ENCODE data around the gene MGAT4A.

The MGAT4A gene

GRCh38 chr2:98656800-98657199 lies 74.1 kb downstream of the MGAT4A start:
- Histone ChIP-seq H3K4me1 (ENCODE audit: control insufficient read depth, insufficient read depth, low read length, unreplicated experiment) (no peaks in the 10 kb centered on the region), H3K27me3 (ENCODE audit: insufficient read depth, low read length) (no peaks in the 10 kb centered on the region), H2AFZ (ENCODE audit: low read length, unreplicated experiment) (no peak overlapping the region), H3K79me2 (ENCODE audit: control insufficient read depth, insufficient read depth, low read length, unreplicated experiment) (no peaks in the 10 kb centered on the region), H3K27ac (ENCODE audit: low read depth, low read length) (no peak overlapping the region), H3K36me3 (ENCODE audit: insufficient read depth, low read length) (no peaks in the 10 kb centered on the region), H3K4me3 (ENCODE audit: low read depth, low read length) (no peak overlapping the region)

DNA sequence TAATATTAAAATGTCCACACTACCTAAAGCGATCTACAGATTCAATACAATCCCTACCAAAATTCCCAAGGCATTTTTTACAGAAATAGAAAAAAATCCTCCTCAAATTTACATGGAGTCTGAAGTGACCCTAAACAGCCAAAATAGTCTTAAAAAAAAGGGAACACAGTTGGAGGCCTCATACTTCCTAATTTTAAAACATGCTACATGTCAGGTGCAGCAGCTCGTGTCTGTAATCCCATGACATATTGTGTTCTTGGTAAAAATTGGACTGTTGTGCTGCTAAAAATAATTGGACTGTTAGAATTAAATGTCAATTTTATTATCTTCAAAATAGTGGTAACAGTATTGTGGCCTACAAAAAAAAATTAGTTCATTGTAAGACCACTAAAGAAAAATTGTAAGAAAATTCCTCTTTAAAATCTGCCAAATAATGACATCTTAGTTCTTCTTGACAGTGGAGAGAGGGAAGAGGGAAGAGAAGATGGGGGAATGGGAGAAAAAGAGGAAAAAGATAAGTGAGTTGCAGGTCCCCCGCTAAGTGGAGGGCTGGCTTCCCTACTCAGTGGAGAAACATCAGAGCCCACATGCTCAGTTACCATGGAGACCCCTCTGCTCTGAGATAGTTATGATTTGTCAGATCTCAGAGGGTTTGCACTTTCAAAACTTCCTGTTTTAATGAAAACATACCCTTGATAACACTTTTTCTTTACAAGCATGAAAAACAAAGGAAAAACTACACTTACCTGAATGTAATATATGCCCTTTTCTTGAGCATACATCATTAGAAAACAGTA lies 76.0 kb downstream of the MGAT4A start:
- no peaks in the 10 kb centered on the region for H3K36me3 ChIP-seq (ENCODE audit: insufficient read depth, low read length)
- H3K79me2 ChIP-seq (ENCODE audit: control insufficient read depth, insufficient read depth, low read length, unreplicated experiment): no peaks in the 10 kb centered on the region
- H3K27ac ChIP-seq (ENCODE audit: low read depth, low read length): no peak overlapping the region
- H2AFZ ChIP-seq (ENCODE audit: low read length, unreplicated experiment): no peak overlapping the region
- no peaks in the 10 kb centered on the region for H3K4me1 ChIP-seq (ENCODE audit: control insufficient read depth, insufficient read depth, low read length, unreplicated experiment)
- no peaks in the 10 kb centered on the region for H3K27me3 ChIP-seq (ENCODE audit: insufficient read depth, low read length)
- H3K4me3 ChIP-seq (ENCODE audit: low read depth, low read length): no peak overlapping the region

GRCh38 chr2:98650998-98651397 lies 79.9 kb downstream of the MGAT4A start:
- peaks cover 3% of the 10 kb centered on the region for H3K4me1 ChIP-seq (ENCODE audit: control insufficient read depth, insufficient read depth, low read length, unreplicated experiment)
- H3K79me2 ChIP-seq (ENCODE audit: control insufficient read depth, insufficient read depth, low read length, unreplicated experiment): no peaks in the 10 kb centered on the region
- H3K27ac ChIP-seq (ENCODE audit: low read depth, low read length): no peak overlapping the region
- no peaks in the 10 kb centered on the region for H3K27me3 ChIP-seq (ENCODE audit: insufficient read depth, low read length)
- H3K4me3 ChIP-seq (ENCODE audit: low read depth, low read length): no peak overlapping the region
- H2AFZ ChIP-seq (ENCODE audit: low read length, unreplicated experiment): no peak overlapping the region
- H3K36me3 ChIP-seq (ENCODE audit: insufficient read depth, low read length): no peaks in the 10 kb centered on the region

- Histone ChIP-seq H2AFZ (ENCODE audit: low read length, unreplicated experiment) (no peak overlapping the region), H3K27me3 (ENCODE audit: insufficient read depth, low read length) (no peaks in the 10 kb centered on the region), H3K27ac (ENCODE audit: low read depth, low read length) (no peak overlapping the region), H3K36me3 (ENCODE audit: insufficient read depth, low read length) (no peaks in the 10 kb centered on the region), H3K79me2 (ENCODE audit: control insufficient read depth, insufficient read depth, low read length, unreplicated experiment) (no peaks in the 10 kb centered on the region), H3K4me3 (ENCODE audit: low read depth, low read length) (no peak overlapping the region), H3K4me1 (ENCODE audit: control insufficient read depth, insufficient read depth, low read length, unreplicated experiment) (peaks cover 3% of the 10 kb centered on the region)
Measured at GRCh38 chr2:98649992-98650375, 80.9 kb downstream of the MGAT4A start.

GRCh38 chr2:98649135-98649991 lies 81.6 kb downstream of the MGAT4A start:
- no peak overlapping the region for H2AFZ ChIP-seq (ENCODE audit: low read length, unreplicated experiment)
- H3K36me3 ChIP-seq (ENCODE audit: insufficient read depth, low read length): no peaks in the 10 kb centered on the region
- no peaks in the 10 kb centered on the region for H3K79me2 ChIP-seq (ENCODE audit: control insufficient read depth, insufficient read depth, low read length, unreplicated experiment)
- no peaks in the 10 kb centered on the region for H3K27me3 ChIP-seq (ENCODE audit: insufficient read depth, low read length)
- H3K27ac ChIP-seq (ENCODE audit: low read depth, low read length): no peak overlapping the region
- no peak overlapping the region for H3K4me3 ChIP-seq (ENCODE audit: low read depth, low read length)
- H3K4me1 ChIP-seq (ENCODE audit: control insufficient read depth, insufficient read depth, low read length, unreplicated experiment): peaks cover 3% of the 10 kb centered on the region

GRCh38 chr2:98648451-98648850 lies 82.5 kb downstream of the MGAT4A start:
- no peak overlapping the region for H3K27ac ChIP-seq (ENCODE audit: low read depth, low read length)
- H2AFZ ChIP-seq (ENCODE audit: low read length, unreplicated experiment): no peak overlapping the region
- H3K4me3 ChIP-seq (ENCODE audit: low read depth, low read length): no peak overlapping the region
- H3K36me3 ChIP-seq (ENCODE audit: insufficient read depth, low read length): no peaks in the 10 kb centered on the region
- no peaks in the 10 kb centered on the region for H3K27me3 ChIP-seq (ENCODE audit: insufficient read depth, low read length)
- no peaks in the 10 kb centered on the region for H3K79me2 ChIP-seq (ENCODE audit: control insufficient read depth, insufficient read depth, low read length, unreplicated experiment)
- peaks cover 3% of the 10 kb centered on the region for H3K4me1 ChIP-seq (ENCODE audit: control insufficient read depth, insufficient read depth, low read length, unreplicated experiment)

- Histone ChIP-seq H3K27ac (ENCODE audit: low read depth, low read length) (no peak overlapping the region), H3K79me2 (ENCODE audit: control insufficient read depth, insufficient read depth, low read length, unreplicated experiment) (no peaks in the 10 kb centered on the region), H3K27me3 (ENCODE audit: insufficient read depth, low read length) (no peaks in the 10 kb centered on the region), H2AFZ (ENCODE audit: low read length, unreplicated experiment) (no peak overlapping the region), H3K4me3 (ENCODE audit: low read depth, low read length) (no peak overlapping the region), H3K4me1 (ENCODE audit: control insufficient read depth, insufficient read depth, low read length, unreplicated experiment) (peaks cover 3% of the 10 kb centered on the region), H3K36me3 (ENCODE audit: insufficient read depth, low read length) (no peaks in the 10 kb centered on the region)
Measured at GRCh38 chr2:98647636-98648035, 83.3 kb downstream of the MGAT4A start.

- Histone ChIP-seq H3K4me1 (ENCODE audit: control insufficient read depth, insufficient read depth, low read length, unreplicated experiment) (peaks cover 3% of the 10 kb centered on the region), H3K27ac (ENCODE audit: low read depth, low read length) (no peak overlapping the region), H3K4me3 (ENCODE audit: low read depth, low read length) (no peak overlapping the region), H3K79me2 (ENCODE audit: control insufficient read depth, insufficient read depth, low read length, unreplicated experiment) (no peaks in the 10 kb centered on the region), H2AFZ (ENCODE audit: low read length, unreplicated experiment) (no peak overlapping the region), H3K36me3 (ENCODE audit: insufficient read depth, low read length) (no peaks in the 10 kb centered on the region), H3K27me3 (ENCODE audit: insufficient read depth, low read length) (no peaks in the 10 kb centered on the region)
Measured at GRCh38 chr2:98643496-98644100, 87.3 kb downstream of the MGAT4A start.

DNA sequence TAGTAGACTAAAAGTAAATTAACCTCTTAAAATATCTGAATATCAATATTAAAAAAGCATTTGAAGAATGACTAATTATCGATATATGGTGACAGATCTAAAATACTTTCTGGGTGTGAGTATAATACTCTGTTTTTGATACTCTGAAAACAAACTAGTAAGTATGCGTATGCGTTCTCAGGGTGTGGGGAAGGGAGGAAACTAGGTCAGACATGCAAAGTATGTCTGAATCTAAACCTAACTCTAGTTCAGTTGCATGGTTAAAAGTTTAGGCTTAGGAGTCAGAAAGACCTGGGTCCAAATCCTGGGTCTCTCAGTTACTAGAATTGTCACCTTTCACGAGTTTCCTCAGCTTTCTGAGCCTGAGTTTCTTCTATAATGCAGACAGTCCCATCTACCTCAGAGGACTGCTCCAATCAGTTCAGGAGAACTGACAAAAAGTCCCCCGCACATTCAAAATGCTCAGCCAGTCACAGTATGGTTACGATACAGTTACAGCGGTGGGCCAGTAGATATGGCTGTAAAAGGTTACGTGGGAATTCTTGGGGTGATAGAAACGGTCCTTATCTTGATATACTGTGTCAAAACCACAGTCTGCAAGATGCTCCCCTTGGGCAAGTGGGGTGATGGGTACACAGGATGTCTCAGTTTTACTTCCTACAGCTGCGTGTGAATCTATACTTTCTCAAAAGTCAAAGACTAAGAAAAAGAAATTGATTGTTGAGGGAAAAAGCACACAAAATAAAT lies 93.4 kb downstream of the MGAT4A start:
- Histone ChIP-seq H2AFZ (ENCODE audit: low read length, unreplicated experiment) (no peak overlapping the region), H3K27ac (ENCODE audit: low read depth, low read length) (no peak overlapping the region), H3K27me3 (ENCODE audit: insufficient read depth, low read length) (no peaks in the 10 kb centered on the region), H3K36me3 (ENCODE audit: insufficient read depth, low read length) (no peaks in the 10 kb centered on the region), H3K4me1 (ENCODE audit: control insufficient read depth, insufficient read depth, low read length, unreplicated experiment) (no peaks in the 10 kb centered on the region), H3K79me2 (ENCODE audit: control insufficient read depth, insufficient read depth, low read length, unreplicated experiment) (no peaks in the 10 kb centered on the region), H3K4me3 (ENCODE audit: low read depth, low read length) (no peak overlapping the region)

- H2AFZ ChIP-seq (ENCODE audit: low read length, unreplicated experiment): no peak overlapping the region
- no peak overlapping the region for H3K27ac ChIP-seq (ENCODE audit: low read depth, low read length)
- no peaks in the 10 kb centered on the region for H3K36me3 ChIP-seq (ENCODE audit: insufficient read depth, low read length)
- H3K4me1 ChIP-seq (ENCODE audit: control insufficient read depth, insufficient read depth, low read length, unreplicated experiment): no peaks in the 10 kb centered on the region
- H3K4me3 ChIP-seq (ENCODE audit: low read depth, low read length): no peak overlapping the region
- H3K27me3 ChIP-seq (ENCODE audit: insufficient read depth, low read length): no peaks in the 10 kb centered on the region
- no peaks in the 10 kb centered on the region for H3K79me2 ChIP-seq (ENCODE audit: control insufficient read depth, insufficient read depth, low read length, unreplicated experiment)
Measured at GRCh38 chr2:98634406-98635092, 96.4 kb downstream of the MGAT4A start.
